Stimulated activated CD8-positive, alpha-beta memory T cell treated with anti-CD3 and anti-CD28 coated beads, Interleukin-12 subunit alpha, Interleukin-12 subunit beta, amount 100 ng/mL, for 24 hours (primary cell): Measurements from ENCODE around the gene SLC6A1.

Source experiments
- DNase-seq: peaks from one replicate; pipeline ENCODE4 v3.0.0-alpha.2; 2020; ENCODE audit errors: extremely low read depth

Gene SLC6A1

DNA sequence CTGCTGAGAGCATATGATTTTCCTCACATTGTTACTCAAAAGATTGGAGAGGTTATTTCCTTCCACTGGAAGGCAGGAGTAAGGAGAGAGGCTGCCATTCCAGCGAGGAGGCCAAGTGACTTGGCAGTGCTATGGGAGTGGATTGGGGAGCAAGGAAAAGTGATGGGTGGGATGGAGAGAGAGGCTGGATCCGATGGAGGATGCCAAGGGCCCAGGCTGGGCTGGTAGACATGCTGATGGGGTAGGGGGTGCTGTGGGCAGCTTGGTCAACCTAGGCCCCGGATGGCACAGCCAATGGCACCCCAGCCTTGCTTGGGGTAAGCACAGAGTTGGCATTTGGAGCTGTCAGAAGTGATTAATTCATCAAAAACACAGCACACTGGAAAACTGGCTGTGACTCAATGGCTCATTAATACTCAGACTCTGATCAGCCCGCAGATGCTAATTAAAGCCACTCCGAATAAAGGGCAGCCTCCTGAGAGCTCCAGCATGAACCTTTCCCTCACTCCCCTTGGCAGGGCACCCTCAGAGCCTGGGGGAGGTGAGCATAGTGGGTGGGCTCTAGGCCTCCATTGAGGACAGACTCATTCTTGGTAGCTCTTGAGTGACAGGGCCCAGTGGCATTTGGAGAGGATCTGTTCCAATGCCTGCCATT, 22.1 kb upstream of the SLC6A1 start:
- DNase-seq, result no peak

DNA sequence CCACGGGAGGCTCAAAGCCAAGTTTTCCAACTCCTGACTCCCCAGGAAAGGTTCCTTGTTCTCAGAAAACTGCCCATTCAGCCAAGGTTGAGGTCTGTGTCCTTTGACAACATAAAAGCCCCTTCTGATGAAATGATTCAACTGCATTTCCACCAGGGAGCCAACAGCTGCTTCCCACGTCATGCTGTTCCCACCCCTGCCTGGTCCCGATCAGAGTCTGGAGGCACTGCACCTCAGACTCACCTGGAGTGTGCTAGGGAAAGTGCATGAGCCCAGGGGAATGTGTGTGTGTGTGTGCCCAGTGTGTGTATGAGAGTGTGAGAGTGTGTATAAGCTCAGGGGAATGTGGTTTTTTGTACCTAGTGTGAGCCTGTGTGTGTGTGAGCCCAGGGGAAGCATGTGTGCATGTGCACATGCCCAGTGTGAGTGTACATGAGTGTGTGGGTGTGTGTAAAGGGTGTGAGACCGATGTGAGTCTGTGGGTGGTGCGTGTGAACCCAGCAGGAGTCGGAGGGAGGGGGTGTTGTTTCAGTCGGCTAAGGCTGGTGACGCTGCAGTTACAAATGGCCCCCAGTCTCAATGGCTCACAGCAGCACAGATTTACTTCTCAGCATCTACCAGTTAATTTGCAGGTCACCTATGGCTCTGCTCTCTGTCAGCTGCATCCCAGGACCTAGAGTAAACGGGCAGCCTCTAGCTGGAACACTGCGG, 20.3 kb upstream of the SLC6A1 start:
- DNase-seq, result no peak

DNA sequence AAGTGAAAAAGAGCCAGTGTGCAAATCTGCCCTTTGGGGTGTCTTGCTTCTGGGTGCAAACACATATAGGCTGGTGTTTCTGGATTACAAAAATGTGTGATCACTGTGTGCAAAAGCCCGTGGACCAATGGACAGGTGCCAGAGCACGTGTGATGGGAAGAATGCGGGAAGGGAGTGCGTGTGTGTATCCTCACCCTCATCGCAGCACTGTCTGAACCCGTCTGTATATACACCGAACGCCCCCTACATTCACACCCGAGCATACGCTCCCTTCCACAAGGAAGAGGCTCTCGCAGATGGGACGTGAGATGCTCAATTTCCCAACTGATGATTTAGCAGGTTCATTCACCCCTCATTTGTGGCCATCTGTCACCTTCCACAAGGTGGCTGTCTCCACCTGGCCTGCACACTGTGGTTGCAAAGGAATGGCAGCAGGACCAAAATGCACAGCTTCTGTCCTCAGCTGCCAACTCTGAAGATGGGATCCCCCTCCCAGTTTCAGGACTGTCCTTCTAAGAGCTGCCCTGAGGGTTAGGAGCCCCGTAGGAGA, 19.4 kb upstream of the SLC6A1 start:
- no peak for DNase-seq

DNA sequence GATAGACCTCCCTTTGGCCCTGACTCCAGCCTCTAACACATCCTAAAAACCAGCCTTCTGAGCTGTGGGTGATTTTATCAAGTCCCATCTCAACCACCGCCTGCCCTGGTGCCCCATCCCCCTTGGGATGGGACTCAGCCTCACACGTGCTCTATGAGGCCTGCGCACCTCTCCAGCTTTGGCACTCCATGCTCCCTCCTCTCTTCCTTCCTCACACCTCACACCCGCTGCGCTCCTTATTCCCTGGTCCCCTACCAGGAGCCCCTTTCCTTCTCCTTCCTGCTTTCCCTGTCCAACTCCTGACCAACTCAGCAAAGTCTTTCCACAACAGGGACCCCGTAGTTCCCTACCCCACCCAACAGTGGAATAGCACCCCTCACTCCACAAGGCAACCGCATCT, 18.4 kb upstream of the SLC6A1 start:
- DNase-seq, result no peak

DNA sequence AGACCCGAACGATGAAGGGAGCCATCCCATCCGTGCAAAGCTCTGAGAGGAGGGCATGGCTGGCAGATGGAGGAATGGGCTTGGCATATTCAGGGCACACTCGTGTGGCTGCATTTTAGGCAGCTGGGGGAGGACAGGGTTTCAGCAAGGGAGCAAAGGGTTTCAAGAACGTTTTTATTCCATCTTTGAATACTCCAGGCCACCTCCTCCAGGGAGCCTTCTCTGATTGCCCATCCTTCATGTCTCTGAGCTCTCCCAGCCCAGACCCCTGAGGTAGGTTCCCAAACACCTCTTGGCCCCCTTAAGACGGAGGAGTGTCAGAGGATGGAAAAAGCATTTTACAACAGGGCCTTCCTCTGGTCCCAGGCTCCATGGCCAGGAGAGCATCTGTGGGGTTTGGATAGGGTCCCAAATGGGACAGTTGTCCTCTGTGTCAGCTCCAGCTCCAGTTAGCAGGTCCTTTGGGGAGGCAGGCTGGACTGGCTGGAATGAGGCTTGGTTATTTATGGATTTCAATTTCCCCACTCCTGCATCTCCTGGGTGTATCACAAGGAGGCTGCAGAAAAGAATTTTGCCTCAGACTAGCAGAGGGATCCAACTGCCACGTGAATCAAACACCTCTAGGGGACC, 17.7 kb upstream of the SLC6A1 start:
- no peak for DNase-seq

DNA sequence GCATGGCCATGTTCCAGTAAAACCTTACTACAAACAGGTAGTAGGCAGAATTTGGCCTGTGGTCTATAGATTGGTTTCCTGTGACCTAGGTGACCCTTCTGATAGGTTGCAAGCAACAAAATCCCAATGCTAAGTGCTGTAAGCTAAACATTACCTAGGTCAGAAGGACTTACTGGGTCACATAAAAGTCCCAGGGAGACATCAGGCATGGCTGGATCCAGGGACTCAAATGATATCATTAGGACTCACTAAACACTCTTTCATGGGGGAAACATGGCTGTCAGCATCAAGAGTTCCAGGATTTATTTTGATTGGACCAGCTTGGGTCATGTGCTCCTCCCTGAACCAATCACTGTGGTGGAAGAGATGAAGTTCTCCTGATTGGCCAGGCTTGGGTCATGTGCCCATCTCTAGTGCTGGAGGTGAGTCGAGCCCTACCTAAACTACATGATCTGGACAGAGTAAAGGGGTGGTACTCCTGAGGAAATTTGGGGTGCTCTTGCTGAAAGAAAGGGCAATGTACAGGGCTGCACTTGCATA, 16.8 kb upstream of the SLC6A1 start:
- DNase-seq, result no peak

DNA sequence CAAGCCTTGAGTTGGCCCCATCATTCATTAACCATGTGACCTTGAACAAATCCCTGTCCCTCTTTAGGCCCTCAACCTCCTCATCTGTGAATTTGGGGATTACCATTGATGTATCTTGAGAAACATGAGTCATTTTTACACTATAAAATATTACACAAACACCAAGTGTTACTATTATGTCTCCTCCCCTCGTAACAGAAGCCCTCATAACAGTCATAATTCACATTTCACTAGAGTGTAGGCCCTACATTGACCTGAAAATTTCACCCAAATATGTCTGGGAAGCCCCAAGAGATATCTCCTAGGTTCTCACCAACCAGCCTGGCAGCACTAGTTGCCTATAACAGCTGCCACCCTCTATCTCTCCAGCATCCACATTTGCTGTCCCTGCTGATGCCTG, 15.8 kb upstream of the SLC6A1 start:
- no peak for DNase-seq

DNA sequence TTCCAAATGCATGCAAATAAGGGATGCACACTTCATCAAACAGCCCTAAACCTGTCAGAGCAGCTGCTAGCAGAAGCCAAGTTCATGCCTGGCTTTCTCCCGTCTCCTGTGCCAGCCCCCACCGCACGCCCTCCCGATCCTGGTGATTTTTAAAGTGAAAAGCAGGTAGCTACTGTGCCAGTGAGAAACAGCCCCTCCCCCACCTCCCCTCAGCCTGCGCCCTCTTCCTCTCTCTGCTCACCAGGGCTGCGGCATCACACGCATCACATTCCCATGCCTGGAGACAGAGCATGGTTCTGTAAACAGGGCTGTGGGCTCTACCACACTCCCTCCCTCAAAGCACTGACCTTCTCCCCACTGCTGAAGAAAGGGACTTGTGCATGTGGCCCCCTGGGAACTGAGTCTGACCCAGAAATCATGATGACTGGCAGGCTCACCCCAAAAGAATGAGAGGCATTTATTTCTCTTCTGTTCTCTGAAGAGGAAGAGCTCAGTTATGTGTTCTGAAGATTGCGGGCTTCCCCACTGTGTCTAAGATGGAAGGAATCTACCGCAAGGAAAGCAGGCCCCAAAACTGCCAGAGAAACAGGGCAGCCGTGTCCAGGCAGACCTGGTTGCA, 14.5 kb upstream of the SLC6A1 start:
- no peak for DNase-seq

DNA sequence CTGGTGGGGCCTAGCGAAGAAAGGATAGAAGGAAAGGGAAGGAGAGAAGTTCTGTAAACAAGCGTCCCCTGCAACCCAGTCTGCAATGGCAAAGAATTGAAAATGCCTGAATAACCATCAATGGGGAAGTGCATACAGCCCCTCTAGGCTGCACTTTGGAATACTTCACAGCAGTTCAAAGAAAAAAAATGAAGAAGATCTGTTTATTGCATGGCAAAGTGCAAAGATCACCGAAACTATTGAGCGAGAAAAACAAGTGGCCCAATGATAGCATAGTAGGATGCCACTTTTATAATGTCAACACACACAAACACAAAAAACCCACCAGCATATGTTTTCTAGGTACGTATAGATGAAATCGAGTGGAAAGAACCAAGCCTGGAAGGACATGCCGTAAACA, 13.6 kb upstream of the SLC6A1 start:
- DNase-seq, result no peak

DNA sequence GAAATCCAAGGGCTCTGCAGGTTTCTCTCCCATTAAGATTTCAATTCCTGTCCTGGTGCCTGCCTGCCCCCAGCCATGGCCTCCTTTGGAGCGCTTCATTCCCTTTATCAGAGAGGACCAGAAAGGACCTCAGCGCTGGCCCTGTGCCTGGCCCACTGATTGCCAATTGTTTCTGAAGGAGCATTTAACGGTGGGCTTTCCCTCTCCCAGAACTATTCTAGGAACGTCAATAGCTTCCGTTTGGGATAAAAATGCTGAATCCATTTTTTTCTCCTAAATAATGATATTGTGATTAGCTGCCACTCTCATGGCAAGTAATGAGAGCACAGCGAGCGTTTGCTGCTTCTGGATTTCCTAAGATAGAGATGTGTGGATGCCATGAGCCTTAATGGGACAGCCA, 12.2 kb upstream of the SLC6A1 start:
- no peak for DNase-seq

DNA sequence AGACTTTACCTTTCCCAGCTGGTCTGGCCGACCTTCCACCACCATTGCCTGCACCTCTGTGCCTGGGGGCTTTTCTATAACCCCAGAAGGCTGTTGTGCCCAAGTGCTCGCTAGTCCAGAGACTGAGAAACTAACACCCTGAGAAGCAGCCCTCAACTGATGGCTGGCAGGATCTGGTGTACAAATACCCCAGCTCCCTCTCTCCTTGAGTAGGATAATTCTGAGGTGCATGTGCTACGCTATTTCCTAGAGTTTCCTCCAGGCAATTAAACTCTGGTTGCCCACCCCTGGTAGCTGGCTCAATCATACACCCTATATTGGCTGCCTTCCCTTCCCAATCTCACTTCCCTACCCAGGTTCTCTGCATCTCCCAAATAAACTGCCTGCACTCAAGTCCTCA, 11.5 kb upstream of the SLC6A1 start:
- no peak for DNase-seq

DNA sequence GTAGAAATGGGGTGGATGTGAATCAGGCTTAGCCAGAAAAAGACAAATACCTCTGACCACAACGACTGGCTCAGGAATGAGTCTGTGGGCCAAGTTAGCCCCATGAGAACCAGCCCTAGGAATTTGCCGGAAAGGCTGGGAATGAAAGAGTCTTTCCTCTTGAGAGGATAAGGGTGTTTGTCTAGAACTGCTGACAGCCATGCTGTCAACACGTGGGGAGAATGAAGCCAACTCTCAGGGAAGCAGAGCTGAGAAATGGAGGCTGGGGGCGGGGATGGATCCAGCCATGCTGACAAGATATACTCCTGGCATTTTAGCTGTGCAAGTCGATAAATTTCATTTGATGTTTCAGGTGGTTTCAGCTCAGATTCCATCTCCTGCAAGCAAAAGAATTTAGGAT, 10.6 kb upstream of the SLC6A1 start:
- no peak for DNase-seq

DNA sequence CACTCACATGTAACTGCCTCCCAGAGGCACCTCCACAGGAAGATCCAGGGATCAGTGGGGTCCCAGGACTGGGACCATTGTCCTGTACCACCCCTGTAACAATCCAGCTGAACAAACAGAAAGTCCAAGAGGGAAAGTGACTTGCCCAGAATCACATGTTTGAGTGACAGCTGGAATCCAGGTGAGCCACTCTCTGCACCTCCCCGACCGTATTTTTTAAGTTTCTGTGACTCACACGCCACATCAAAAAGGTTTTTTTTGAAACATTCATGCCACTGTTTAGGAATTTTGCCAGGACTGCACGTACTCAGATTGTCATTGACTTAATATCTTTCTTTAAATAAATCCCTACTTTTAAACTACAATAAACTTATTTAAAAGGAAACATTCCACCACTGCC, 9.8 kb upstream of the SLC6A1 start:
- no peak for DNase-seq

DNA sequence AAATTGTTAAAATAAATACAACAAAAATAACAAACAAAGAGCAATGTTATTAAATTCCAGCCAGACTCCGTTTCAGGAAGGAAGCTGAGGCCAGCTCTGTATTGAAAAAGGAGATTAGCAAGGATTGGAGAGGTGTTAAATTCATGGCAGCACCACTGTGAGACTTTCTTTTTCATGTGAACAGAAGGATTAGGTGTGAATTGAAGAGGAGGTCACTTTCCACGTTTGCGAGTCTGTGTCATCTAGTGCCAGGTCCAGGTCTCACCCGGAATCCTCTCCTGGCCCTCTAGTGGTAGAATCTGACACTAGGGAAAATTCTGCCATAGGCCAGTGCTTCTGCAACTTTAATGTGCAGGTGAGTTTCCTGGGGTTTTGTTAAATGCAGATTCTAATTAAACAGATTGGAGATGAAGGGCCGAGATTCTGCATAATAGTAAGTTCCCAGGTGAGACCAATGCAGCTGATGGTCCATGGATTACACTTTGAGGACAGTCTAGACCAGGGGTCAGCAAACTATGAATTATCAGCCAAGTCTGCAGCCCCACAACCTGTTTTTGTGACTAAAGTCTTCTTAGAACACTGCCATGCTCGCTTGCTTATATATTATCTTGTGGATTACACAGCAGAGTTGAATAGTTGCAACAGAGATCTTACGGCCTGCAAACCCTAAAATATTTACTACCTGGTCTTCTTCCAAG, 9.2 kb upstream of the SLC6A1 start:
- DNase-seq, result no peak

DNA sequence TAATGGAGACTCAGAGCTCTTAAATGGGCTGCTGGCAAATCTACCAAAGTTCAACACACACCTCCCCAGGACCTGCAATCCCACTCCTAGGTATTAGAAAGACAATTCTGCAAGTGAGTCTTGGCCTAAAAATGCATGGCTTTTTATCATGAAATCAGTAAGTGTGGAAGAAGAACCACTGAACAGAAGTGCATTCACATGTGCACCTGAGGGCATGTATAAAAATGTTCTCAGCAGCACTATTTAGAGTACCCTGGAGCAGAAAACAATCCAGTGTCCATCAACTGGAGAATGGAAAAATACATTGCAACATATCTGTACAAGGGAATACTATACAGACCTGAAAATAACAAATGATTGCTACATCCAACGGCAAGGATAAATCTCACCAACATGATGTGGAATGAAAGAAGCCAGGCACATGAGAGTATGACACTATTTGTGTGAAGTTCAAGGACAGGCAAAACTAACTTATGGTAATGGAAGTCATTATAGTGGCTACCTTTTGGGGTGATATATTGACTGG, 8.1 kb upstream of the SLC6A1 start:
- DNase-seq, result no peak

DNA sequence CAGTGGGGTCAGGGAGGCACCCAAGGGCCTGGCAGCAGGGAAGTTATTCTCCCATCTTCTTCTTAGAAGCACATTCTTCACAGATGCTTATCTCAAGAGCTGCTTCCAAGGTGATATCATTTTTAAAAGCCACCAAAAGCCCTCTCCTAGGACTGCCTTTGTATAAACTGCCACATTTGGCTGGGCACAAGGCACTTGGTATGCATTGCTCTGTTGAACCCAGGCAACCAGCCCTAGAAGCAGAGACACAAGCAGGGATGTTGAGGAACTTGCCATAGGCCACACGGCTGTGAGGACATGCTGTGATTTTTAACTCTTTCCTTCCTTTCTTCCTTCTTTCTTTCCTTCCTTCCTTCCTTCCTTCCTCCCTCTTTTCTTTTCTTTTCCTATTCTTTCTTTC, 7.4 kb upstream of the SLC6A1 start:
- no peak for DNase-seq

DNA sequence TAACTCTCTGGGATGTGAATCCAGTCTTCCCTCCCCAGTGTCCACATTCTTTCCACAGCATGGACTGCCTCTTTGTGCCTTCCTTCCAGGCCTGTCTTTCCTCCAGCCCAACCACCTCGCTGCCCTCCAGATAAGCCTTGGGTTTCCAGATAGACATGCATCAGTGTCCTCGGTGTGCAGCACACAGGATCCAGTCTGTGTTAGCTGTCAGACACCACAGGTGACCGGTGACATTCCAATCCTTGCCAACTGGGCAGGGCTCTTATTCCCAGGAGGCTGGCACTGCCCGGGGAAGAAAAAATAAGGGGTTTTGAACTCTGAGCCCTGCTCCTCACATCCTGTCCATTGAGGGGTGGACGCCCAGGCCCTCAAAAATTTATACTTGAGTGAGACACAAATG, 6.0 kb upstream of the SLC6A1 start:
- no peak for DNase-seq

DNA sequence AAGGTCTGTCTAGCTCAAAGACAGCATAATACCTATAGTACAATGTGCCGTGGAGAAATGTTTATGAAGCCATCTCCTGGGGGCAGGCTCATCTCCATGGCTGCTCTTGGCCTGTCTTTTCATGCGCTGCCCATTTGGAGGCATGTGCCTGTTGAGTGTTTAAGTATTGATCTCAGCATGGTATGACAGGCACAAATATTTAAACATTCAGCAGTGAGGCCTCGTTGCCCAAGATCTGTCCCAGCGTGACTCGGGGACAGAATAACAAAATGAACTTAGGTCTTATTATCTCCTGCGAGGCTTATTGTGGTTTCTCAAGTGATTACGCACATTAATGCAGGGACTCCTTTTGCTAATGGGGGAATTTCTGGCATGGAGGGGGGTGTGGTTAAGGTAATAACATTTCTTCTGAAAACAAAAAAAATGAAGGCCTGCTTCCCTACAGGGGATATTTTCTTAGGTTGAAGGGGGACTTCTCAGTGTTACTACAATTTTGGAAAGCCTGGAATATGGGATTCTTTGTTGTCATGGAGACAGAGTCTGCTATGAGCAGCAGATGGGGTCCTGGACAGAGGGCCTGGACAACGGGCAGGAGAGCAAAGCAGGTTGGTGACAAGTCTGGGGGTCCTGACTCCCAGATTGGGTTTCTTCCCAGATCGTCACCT, 4.4 kb upstream of the SLC6A1 start:
- DNase-seq, result no peak

DNA sequence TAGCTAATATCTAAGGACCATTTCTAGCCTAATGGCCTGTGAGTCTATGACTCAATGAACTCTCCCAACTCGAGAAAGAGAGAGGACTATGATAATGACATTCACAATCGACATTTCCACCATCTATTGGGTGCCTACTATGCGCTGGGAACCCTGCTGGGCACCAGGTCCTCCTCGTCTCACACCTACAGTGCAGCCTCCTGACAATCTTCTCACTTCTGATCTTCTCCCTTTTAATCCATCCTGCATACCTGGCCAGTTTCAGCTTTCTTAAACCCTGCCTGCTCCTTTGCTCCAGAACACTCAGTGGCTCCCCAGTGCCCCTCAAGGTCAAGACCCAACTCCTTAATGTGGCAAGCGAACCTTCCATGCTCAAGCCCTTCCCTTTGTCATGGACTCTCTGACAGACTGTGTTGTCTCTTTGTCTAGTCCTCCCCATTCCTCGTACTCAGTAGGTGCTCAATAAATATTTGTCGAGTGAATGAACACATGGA, 3.5 kb upstream of the SLC6A1 start:
- DNase-seq, result no peak

DNA sequence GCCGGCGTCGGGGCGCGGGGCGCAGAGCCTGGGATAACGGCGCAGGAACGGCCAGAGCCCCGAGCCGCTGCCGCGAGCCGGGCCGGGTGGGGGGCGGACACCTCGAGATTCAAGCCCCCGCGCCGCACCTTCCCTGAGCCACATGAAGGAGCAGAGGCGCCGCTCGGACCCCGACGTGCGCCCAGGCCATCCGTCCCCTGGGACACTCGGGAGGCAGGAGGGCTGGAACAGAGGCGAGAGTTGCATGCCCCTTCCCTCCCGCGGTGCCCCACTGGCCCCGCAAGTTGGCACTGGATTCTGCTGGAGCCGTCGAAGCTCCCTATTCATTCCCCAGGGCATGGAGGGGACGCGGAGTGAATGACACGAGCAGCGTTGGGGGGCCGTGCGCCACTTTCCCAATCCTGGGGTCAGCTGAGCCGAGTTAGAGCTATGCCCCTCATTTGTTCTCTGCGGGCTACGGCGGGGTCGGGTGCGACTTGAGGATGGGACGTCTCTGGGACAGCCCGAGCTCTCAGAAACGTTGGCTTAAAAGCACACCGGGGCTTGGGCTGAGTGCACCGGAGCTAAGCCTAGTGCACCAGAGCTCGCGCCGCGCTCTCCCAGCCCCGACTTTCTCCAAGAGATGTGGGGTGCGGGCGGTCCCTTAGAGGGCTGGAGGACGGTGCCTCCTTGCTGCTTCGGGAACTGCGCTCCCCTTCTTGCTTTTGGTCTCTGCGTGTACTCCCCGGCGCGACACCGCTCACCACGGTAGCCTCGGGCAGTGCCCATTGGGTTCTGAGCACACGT, 588 bp downstream of the SLC6A1 start:
- no peak for DNase-seq
